ENCODE data around the gene RIOK2.

The RIOK2 gene

GRCh38 chr5:97121848-97122247, 61.2 kb downstream of the RIOK2 start:
- no peak for DNase-seq

- DNase-seq = no peak
Measured at GRCh38 chr5:97120195-97120594, 62.9 kb downstream of the RIOK2 start.

- DNase-seq = no peak
Measured at GRCh38 chr5:97119007-97119390, 64.0 kb downstream of the RIOK2 start.

- DNase-seq = no peak
Measured at GRCh38 chr5:97118261-97119006, 64.6 kb downstream of the RIOK2 start.

- no peak for DNase-seq
Measured at GRCh38 chr5:97115932-97116331, 67.1 kb downstream of the RIOK2 start.

GRCh38 chr5:97112230-97112629, 70.8 kb downstream of the RIOK2 start:
- DNase-seq = no peak

GRCh38 chr5:97111616-97112015, 71.4 kb downstream of the RIOK2 start:
- no peak for DNase-seq

GRCh38 chr5:97111004-97111403, 72.0 kb downstream of the RIOK2 start:
- DNase-seq = no peak
